HCT116 (cell line): ENCODE results near the gene TPP1. TPM values are rescaled to one million over a fixed set of nuclear protein-coding genes. Genes with fewer than 3 reads are reported as not detected.

Source experiments
- ATAC-seq: fragments of 200-7000 bp; cut with Tn5 transposase; 2 replicates; pipeline ENCODE4 v1.9.1; 2020; ENCODE audit warnings: mild to moderate bottlenecking, moderate library complexity
- BruUV-seq: library from RNA; stranded (reverse); fragments of 400-500 nt; replicated peaks from 2 replicates; lab custom pipeline; 2021; lab: Mats Ljungman, UMichigan
- CTCF ChIA-PET: fragments of 300-600 bp; sonication (Branson Sonifier 250); formaldehyde crosslinking; loops from one replicate; lab custom pipeline; 2021; ENCODE audit warnings: antibody characterized with exemption; lab: Charles Lee
- POLR2A ChIA-PET: fragments of 300-600, 350-600 bp; sonication (Branson Sonifier 250); formaldehyde crosslinking; loops from one replicate; lab custom pipeline; 2021; ENCODE audit warnings: antibody characterized with exemption; lab: Charles Lee
- RAD21 ChIA-PET, 2 experiments: fragments of 300-600 bp; sonication (Branson Sonifier 250); formaldehyde crosslinking; loops; one replicate each; lab custom pipeline; 2023; ENCODE audit warnings: low total read pairs in 2 of 2; ENCODE audit not compliant: uncharacterized antibody in 2 of 2, unreplicated experiment in 2 of 2, low non-redundant PET in 1 of 2; lab: Charles Lee
- DNase-seq: peaks from one replicate; pipeline ENCODE4 v3.0.0-alpha.2; 2010; ENCODE audit warnings: low read depth, low spot score
- H2AFZ ChIP-seq: fragments of 200-600 bp; shearing (Covaris generic), sonication (generic); 2 replicates; pipeline ENCODE4 v1.6.1; 2017; ENCODE audit warnings: low read depth, mixed run types, mixed read lengths, antibody characterized with exemption, low read length; ENCODE audit not compliant: poor library complexity, severe bottlenecking
- H3K27ac ChIP-seq: 2 replicates; pipeline ENCODE4 v1.5.1; 2012; ENCODE audit warnings: low read depth, low read length
- H3K27me3 ChIP-seq: fragments of 200-600 bp; sonication (generic); 2 replicates; pipeline ENCODE4 v1.6.1; 2016; ENCODE audit warnings: mixed run types, low read length, mixed read lengths; ENCODE audit not compliant: insufficient read depth
- H3K36me3 ChIP-seq, 2 experiments: fragments of 200-500 bp in 1 of 2; fragments of 200-600 bp in 1 of 2; sonication (Bioruptor generic) in 1 of 2; sonication (generic) in 1 of 2; 2 replicates each; pipeline versions ENCODE4 v1.5.1 to v1.6.1; 2014 to 2016; ENCODE audit warnings: low read length in 2 of 2, inconsistent platforms in 1 of 2, mixed read lengths in 1 of 2, mixed run types in 1 of 2; ENCODE audit not compliant: insufficient read depth in 2 of 2, control insufficient read depth in 1 of 2
- H3K4me1 ChIP-seq, 2 experiments: fragments of 200-600 bp in 1 of 2; sonication (generic) in 1 of 2; 2 replicates each; pipeline versions ENCODE4 v1.5.1 to v1.6.1; 2012 to 2017; ENCODE audit warnings: low read length in 2 of 2, inconsistent platforms in 1 of 2, mild to moderate bottlenecking in 1 of 2, mixed read lengths in 1 of 2, mixed run types in 1 of 2, moderate library complexity in 1 of 2; ENCODE audit not compliant: insufficient read depth in 2 of 2, control insufficient read depth in 1 of 2
- H3K4me2 ChIP-seq: fragments of 200-600 bp; sonication (generic); 2 replicates; pipeline ENCODE4 v1.6.1; 2017; ENCODE audit warnings: mixed run types, low read length, mixed read lengths
- H3K4me3 ChIP-seq, 2 experiments: fragments of 200-600 bp in 1 of 2; sonication (generic) in 1 of 2; replicated peaks in 1 of 2; 2 replicates each; pipeline ENCODE4 v1.5.1; 2011 to 2016; ENCODE audit warnings: low read length in 2 of 2, control low read depth in 1 of 2, low read depth in 1 of 2, mild to moderate bottlenecking in 1 of 2, mixed read lengths in 1 of 2, mixed run types in 1 of 2
- H3K79me2 ChIP-seq: fragments of 200-600 bp; sonication (generic); 2 replicates; pipeline ENCODE4 v1.6.1; 2017; ENCODE audit warnings: mild to moderate bottlenecking, mixed run types, low read length, moderate library complexity, mixed read lengths; ENCODE audit not compliant: insufficient read depth
- H3K9ac ChIP-seq: fragments of 200-600 bp; sonication (generic); 2 replicates; pipeline ENCODE4 v1.6.1; 2016; ENCODE audit warnings: low read length, mixed read lengths
- H3K9me2 ChIP-seq: fragments of 200-600 bp; sonication (generic), shearing (Covaris generic); 2 replicates; pipeline ENCODE4 v1.6.1; 2017; ENCODE audit warnings: mixed run types, mild to moderate bottlenecking, moderate library complexity; ENCODE audit not compliant: insufficient read depth
- H3K9me3 ChIP-seq, 2 experiments: fragments of 200-500 bp in 1 of 2; fragments of 200-600 bp in 1 of 2; sonication (Bioruptor generic) in 1 of 2; sonication (generic) in 1 of 2; 2 replicates each; pipeline ENCODE4 v1.6.1; 2014 to 2017; ENCODE audit warnings: low read length in 2 of 2, mixed read lengths in 2 of 2, inconsistent platforms in 1 of 2, low read depth in 1 of 2, mild to moderate bottlenecking in 1 of 2, mixed run types in 1 of 2, moderate library complexity in 1 of 2; ENCODE audit not compliant: control insufficient read depth in 1 of 2, insufficient read depth in 1 of 2
- H4K20me1 ChIP-seq: fragments of 200-600 bp; sonication (generic), shearing (Covaris generic); 2 replicates; pipeline ENCODE4 v1.6.1; 2017; ENCODE audit warnings: mixed run types, mild to moderate bottlenecking, moderate library complexity; ENCODE audit not compliant: insufficient read depth
- CEBPB ChIP-seq: IDR thresholded peaks from 2 replicates; pipeline ENCODE4 v1.6.1; 2012; ENCODE audit warnings: low read depth
- EGR1 ChIP-seq: IDR thresholded peaks from 2 replicates; pipeline ENCODE4 v1.6.1; 2012; ENCODE audit warnings: low read depth
- FOSL1 ChIP-seq: IDR thresholded peaks from 2 replicates; pipeline ENCODE4 v1.6.1; 2012; ENCODE audit warnings: low read depth
- JUND ChIP-seq: IDR thresholded peaks from 2 replicates; pipeline ENCODE4 v1.6.1; 2012
- POLR2A ChIP-seq: IDR thresholded peaks from 2 replicates; pipeline ENCODE4 v1.7.0; 2011; ENCODE audit warnings: borderline replicate concordance; ENCODE audit not compliant: insufficient read depth, insufficient read length; ENCODE audit errors: extremely low read depth
- POLR2AphosphoS5 ChIP-seq: IDR thresholded peaks from 2 replicates; pipeline ENCODE4 v1.6.1; 2011; ENCODE audit warnings: mild to moderate bottlenecking, low read depth, low read length, moderate library complexity
- SIN3A ChIP-seq: IDR thresholded peaks from 2 replicates; pipeline ENCODE4 v1.6.1; 2012; ENCODE audit warnings: low read depth
- YY1 ChIP-seq: IDR thresholded peaks from 2 replicates; pipeline ENCODE4 v1.6.1; 2011; ENCODE audit warnings: low read length, low read depth, moderate library complexity, mild to moderate bottlenecking; ENCODE audit not compliant: insufficient replicate concordance; ENCODE audit errors: extremely low read depth
- ZFX ChIP-seq: fragments of 450-650 bp; IDR thresholded peaks from 2 replicates; pipeline ENCODE4 v1.6.1; 2017
- intact Hi-C: fragments of 100-400 bp; cut with micrococcal nuclease; formaldehyde crosslinking; loops from 2 replicates; pipeline ENCODE4 v1.10.0; 2022
- total RNA-seq: library from RNA; stranded (reverse); gene quantifications from one replicate; pipeline ENCODE4 v1.2.1, GENCODE V29; 2021; ENCODE audit not compliant: unreplicated experiment
- TF ChIP-seq, protein P1 (sequence below), 3 experiments: fragments of 200-600 bp in 1 of 3; sonication (generic) in 1 of 3; IDR thresholded peaks in 2 of 3; conservative IDR thresholded peaks in 1 of 3; 2 replicates each; pipeline ENCODE4 v1.5.1; 2012 to 2017; ENCODE audit warnings: low read depth in 2 of 3, low read length in 2 of 3, antibody characterized with exemption in 1 of 3, borderline replicate concordance in 1 of 3, control low read depth in 1 of 3, mild to moderate bottlenecking in 1 of 3, mixed read lengths in 1 of 3, mixed run types in 1 of 3, moderate library complexity in 1 of 3; ENCODE audit not compliant: insufficient read depth in 1 of 3
- TF ChIP-seq, protein P2 (sequence below): IDR thresholded peaks from 2 replicates; pipeline ENCODE4 v1.6.1; 2012
- TF ChIP-seq, protein P3 (sequence below): IDR thresholded peaks from 2 replicates; pipeline ENCODE4 v1.6.1; 2012; ENCODE audit warnings: low read depth
- TF ChIP-seq, protein P4 (sequence below): IDR thresholded peaks from 2 replicates; pipeline ENCODE4 v1.6.1; 2012
- TF ChIP-seq, protein P5 (sequence below): IDR thresholded peaks from 2 replicates; pipeline ENCODE4 v1.6.1; 2011; ENCODE audit warnings: mild to moderate bottlenecking, low read length, moderate library complexity; ENCODE audit not compliant: insufficient replicate concordance; ENCODE audit errors: extremely low read depth

TPP1 gene
- total RNA-seq, 1 experiment from 2014 or later = 44.7 TPM

DNA sequence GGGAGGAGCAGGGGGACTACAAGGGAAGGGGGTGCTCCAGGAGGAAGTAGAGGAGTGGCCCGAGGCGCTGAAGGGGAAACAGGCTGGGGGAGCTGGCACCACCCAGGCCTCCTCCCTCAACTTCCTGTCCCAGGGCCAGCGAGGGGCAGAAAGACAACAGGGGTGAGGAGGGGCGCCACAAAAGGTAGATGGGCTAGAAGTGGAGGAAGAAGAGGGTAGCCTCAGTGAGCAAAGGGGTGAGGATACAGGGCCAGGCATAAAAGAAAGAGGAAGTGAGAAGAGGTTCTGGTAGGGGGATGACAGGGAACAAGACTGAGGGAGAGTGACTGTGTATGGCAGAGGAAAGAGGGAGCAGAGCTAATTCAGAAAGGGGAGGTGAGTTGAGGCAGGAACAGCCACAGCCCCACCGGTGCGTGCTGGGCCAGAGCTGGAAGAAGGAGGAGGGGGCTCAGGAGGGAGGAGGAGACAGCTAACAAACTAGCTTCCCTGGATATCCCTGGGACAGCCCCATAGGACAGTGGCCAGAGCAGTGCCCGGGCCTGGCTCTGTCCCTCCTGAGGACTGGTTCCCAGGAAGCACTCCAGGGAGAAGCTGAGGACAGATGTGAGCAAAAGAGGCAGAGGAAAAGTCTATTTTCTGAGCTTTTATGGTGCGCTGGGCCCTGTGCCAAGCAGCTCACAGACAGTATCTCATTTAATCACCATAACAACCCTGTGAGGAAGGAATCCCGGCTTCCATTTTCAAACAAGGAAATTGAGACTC, 27.9 kb upstream of the TPP1 start:
- Histone ChIP-seq H3K4me3 (no peak overlapping the region), H2AFZ (no peak overlapping the region), H4K20me1 (no peaks in the 10 kb centered on the region), H3K9me2 (no peaks in the 10 kb centered on the region), H3K4me1 (peaks cover 0 to 7% of the 10 kb centered on the region in 2 experiments; a peak in 2 of 4 replicates), H3K79me2 (no peaks in the 10 kb centered on the region), H3K9ac (no peak overlapping the region), H3K27ac (no peak overlapping the region), H3K27me3 (peaks cover 32% of the 10 kb centered on the region; the same call in 1 of the 2 replicates), H3K4me2 (no peak overlapping the region), H3K36me3 (no peaks in the 10 kb centered on the region), H3K9me3 (no peaks in the 10 kb centered on the region)
- ChIA-PET RAD21 (no interaction called here), CTCF (no interaction called here), POLR2A (no interaction called here)
- ATAC-seq (no peak), DNase-seq (no peak)
- TF ChIP-seq SIN3A (no peak), POLR2AphosphoS5 (no peak), EGR1 (no peak), ZFX (no peak), JUND (no peak), POLR2A (no peak), FOSL1 (no peak), YY1 (no peak), CEBPB (no peak)
- TF ChIP-seq, protein P1, sequence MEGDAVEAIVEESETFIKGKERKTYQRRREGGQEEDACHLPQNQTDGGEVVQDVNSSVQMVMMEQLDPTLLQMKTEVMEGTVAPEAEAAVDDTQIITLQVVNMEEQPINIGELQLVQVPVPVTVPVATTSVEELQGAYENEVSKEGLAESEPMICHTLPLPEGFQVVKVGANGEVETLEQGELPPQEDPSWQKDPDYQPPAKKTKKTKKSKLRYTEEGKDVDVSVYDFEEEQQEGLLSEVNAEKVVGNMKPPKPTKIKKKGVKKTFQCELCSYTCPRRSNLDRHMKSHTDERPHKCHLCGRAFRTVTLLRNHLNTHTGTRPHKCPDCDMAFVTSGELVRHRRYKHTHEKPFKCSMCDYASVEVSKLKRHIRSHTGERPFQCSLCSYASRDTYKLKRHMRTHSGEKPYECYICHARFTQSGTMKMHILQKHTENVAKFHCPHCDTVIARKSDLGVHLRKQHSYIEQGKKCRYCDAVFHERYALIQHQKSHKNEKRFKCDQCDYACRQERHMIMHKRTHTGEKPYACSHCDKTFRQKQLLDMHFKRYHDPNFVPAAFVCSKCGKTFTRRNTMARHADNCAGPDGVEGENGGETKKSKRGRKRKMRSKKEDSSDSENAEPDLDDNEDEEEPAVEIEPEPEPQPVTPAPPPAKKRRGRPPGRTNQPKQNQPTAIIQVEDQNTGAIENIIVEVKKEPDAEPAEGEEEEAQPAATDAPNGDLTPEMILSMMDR (IDR thresholded peaks at IDR 0.05 in 2 of 3, conservative IDR thresholded peaks at IDR 0.05 in 1 of 3; ENCODE audit: borderline replicate concordance in 1 of 3, insufficient read depth in 1 of 3, low read depth in 2 of 3, low read length in 2 of 3) = no peak
- TF ChIP-seq, protein P2, sequence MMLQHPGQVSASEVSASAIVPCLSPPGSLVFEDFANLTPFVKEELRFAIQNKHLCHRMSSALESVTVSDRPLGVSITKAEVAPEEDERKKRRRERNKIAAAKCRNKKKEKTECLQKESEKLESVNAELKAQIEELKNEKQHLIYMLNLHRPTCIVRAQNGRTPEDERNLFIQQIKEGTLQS = no peak
- TF ChIP-seq, protein P3, sequence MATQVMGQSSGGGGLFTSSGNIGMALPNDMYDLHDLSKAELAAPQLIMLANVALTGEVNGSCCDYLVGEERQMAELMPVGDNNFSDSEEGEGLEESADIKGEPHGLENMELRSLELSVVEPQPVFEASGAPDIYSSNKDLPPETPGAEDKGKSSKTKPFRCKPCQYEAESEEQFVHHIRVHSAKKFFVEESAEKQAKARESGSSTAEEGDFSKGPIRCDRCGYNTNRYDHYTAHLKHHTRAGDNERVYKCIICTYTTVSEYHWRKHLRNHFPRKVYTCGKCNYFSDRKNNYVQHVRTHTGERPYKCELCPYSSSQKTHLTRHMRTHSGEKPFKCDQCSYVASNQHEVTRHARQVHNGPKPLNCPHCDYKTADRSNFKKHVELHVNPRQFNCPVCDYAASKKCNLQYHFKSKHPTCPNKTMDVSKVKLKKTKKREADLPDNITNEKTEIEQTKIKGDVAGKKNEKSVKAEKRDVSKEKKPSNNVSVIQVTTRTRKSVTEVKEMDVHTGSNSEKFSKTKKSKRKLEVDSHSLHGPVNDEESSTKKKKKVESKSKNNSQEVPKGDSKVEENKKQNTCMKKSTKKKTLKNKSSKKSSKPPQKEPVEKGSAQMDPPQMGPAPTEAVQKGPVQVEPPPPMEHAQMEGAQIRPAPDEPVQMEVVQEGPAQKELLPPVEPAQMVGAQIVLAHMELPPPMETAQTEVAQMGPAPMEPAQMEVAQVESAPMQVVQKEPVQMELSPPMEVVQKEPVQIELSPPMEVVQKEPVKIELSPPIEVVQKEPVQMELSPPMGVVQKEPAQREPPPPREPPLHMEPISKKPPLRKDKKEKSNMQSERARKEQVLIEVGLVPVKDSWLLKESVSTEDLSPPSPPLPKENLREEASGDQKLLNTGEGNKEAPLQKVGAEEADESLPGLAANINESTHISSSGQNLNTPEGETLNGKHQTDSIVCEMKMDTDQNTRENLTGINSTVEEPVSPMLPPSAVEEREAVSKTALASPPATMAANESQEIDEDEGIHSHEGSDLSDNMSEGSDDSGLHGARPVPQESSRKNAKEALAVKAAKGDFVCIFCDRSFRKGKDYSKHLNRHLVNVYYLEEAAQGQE = no peak
- TF ChIP-seq, protein P4, sequence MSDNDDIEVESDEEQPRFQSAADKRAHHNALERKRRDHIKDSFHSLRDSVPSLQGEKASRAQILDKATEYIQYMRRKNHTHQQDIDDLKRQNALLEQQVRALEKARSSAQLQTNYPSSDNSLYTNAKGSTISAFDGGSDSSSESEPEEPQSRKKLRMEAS = no peak
- TF ChIP-seq, protein P5, sequence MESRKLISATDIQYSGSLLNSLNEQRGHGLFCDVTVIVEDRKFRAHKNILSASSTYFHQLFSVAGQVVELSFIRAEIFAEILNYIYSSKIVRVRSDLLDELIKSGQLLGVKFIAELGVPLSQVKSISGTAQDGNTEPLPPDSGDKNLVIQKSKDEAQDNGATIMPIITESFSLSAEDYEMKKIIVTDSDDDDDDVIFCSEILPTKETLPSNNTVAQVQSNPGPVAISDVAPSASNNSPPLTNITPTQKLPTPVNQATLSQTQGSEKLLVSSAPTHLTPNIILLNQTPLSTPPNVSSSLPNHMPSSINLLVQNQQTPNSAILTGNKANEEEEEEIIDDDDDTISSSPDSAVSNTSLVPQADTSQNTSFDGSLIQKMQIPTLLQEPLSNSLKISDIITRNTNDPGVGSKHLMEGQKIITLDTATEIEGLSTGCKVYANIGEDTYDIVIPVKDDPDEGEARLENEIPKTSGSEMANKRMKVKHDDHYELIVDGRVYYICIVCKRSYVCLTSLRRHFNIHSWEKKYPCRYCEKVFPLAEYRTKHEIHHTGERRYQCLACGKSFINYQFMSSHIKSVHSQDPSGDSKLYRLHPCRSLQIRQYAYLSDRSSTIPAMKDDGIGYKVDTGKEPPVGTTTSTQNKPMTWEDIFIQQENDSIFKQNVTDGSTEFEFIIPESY = no peak
- intact Hi-C loops = no loop called here
- BruUV-seq = no TSS peak
